Esophagus squamous epithelium (tissue), 5 donors: ENCODE measurements around the gene PIK3CG. TPM values are rescaled to one million over a fixed set of nuclear protein-coding genes. Genes with fewer than 3 reads are reported as not detected.
"Not testable (repeated sequence)": the region's sequence is repeated elsewhere in the genome, so short reads cannot be mapped to it uniquely, and the experiment has no call there.

Experiments used
- DNase-seq: peaks from one replicate; lab custom pipeline; 2025; lab: John Stamatoyannopoulos, UW
- H3K27ac ChIP-seq, 4 donors: fragments of 200-600 bp; sonication (generic); one replicate each; pipeline ENCODE4 v1.5.1; 2016 to 2019; ENCODE audit warnings: mild to moderate bottlenecking in 1 of 4
- H3K27me3 ChIP-seq, 4 donors: fragments of 200-600 bp; sonication (generic); 1 replicate in 3 of 4; 2 replicates in 1 of 4; pipeline versions ENCODE4 v1.5.1 to v1.6.0; 2017 to 2021; ENCODE audit warnings: antibody characterized with exemption in 1 of 4
- H3K36me3 ChIP-seq, 3 donors: fragments of 200-600 bp; sonication (generic); one replicate each; pipeline ENCODE4 v1.5.1; 2016 to 2019
- H3K4me1 ChIP-seq, 3 donors: fragments of 200-600 bp; sonication (generic); one replicate each; pipeline ENCODE4 v1.5.1; 2017 to 2019
- H3K4me3 ChIP-seq, 4 donors: fragments of 200-600 bp; sonication (generic); 1 replicate in 3 of 4; 2 replicates in 1 of 4; pipeline ENCODE4 v1.5.1; 2016 to 2019; ENCODE audit warnings: mild to moderate bottlenecking in 2 of 4, moderate library complexity in 1 of 4
- H3K9me3 ChIP-seq, 3 donors: fragments of 200-600 bp; sonication (generic); one replicate each; pipeline ENCODE4 v1.5.1; 2016 to 2019
- CTCF ChIP-seq, 6 experiments: fragments of 450-650 bp in 4 of 6; fragments of 200-600 bp in 2 of 6; sonication (generic) in 2 of 6; IDR thresholded peaks; one replicate each; pipeline ENCODE4 v1.5.1; 2016 to 2019; ENCODE audit warnings: antibody characterized with exemption in 6 of 6, mild to moderate bottlenecking in 4 of 6, moderate library complexity in 4 of 6
- POLR2A ChIP-seq, 4 donors: fragments of 450-650 bp; IDR thresholded peaks; one replicate each; pipeline ENCODE4 v1.6.1; 2017; ENCODE audit warnings: antibody characterized with exemption in 4 of 4, mild to moderate bottlenecking in 4 of 4, moderate library complexity in 3 of 4
- WGBS, 2 donors: methylation state at CpG; one replicate each; pipeline ENCODE4 v1.1.5; 2018; 5-methylcytosine and 5-hydroxymethylcytosine counted together
- intact Hi-C: fragments of 100-400 bp; cut with DNase I; formaldehyde crosslinking; loops from one replicate; pipeline ENCODE4 v1.15.0; 2022
- total RNA-seq, 4 donors: library from RNA; depleted of rRNA; stranded (reverse); fragments of >200 nt; gene quantifications; one replicate each; pipeline ENCODE4 v1.1.0, GENCODE V29; 2016
- donor health status: DM: yes; HTN: yes; CAD: no.

PIK3CG gene
- total RNA-seq, 4 donors from 2014 or later: 1.3 to 6.1 (median 2.5) TPM

- WGBS, 2 donors: 70 to 84% methylated on average over 4 of the region's 4 CpGs
- TF ChIP-seq CTCF (IDR thresholded peaks at IDR 0.05): no peak
- TF ChIP-seq POLR2A (IDR thresholded peaks at IDR 0.05): no peak
- H3K9me3 ChIP-seq: no peaks in the 10 kb centered on the region
- H3K36me3 ChIP-seq: no peaks in the 10 kb centered on the region
- H3K27me3 ChIP-seq: no peaks in the 10 kb centered on the region
- no peak overlapping the region for H3K27ac ChIP-seq
- intact Hi-C loops: no loop called here
- no peaks in the 10 kb centered on the region for H3K4me1 ChIP-seq
- DNase-seq: no peak
- no peak overlapping the region for H3K4me3 ChIP-seq
These were observed 44.5 kb upstream of the PIK3CG start for GRCh38 chr7:106820321-106821217.

- intact Hi-C loops: no loop called here
- H3K4me3 ChIP-seq: no peak overlapping the region
- H3K9me3 ChIP-seq: no peaks in the 10 kb centered on the region
- TF ChIP-seq POLR2A (IDR thresholded peaks at IDR 0.05): no peak
- TF ChIP-seq CTCF (IDR thresholded peaks at IDR 0.05): no peak
- no peaks in the 10 kb centered on the region for H3K36me3 ChIP-seq
- no peaks in the 10 kb centered on the region for H3K27me3 ChIP-seq
- DNase-seq: no peak
- H3K4me1 ChIP-seq: no peaks in the 10 kb centered on the region
- no peak overlapping the region for H3K27ac ChIP-seq
These were observed 41.5 kb upstream of the PIK3CG start for GRCh38 chr7:106823631-106824030.

- Histone ChIP-seq H3K27ac (no peak overlapping the region), H3K4me1 (no peaks in the 10 kb centered on the region), H3K4me3 (no peak overlapping the region), H3K9me3 (peaks cover 0 to 4% (median 0%) of the 10 kb centered on the region in 3 donors), H3K36me3 (no peaks in the 10 kb centered on the region), H3K27me3 (no peaks in the 10 kb centered on the region)
- no peak for TF ChIP-seq POLR2A (IDR thresholded peaks at IDR 0.05)
- TF ChIP-seq CTCF (IDR thresholded peaks at IDR 0.05): no peak
- 90 to 94% methylated on average over 4 of the region's 4 CpGs for WGBS, 2 donors
- intact Hi-C loops: no loop called here
- no peak for DNase-seq
These were observed 40.6 kb upstream of the PIK3CG start for GRCh38 chr7:106824458-106824857.

GRCh38 chr7:106827626-106828025 is 37.5 kb upstream of the PIK3CG start:
- no peak for DNase-seq
- Histone ChIP-seq H3K27me3 (no peaks in the 10 kb centered on the region), H3K36me3 (no peaks in the 10 kb centered on the region), H3K27ac (no peak overlapping the region), H3K9me3 (peaks cover 0 to 13% (median 0%) of the 10 kb centered on the region in 3 donors), H3K4me3 (no peak overlapping the region), H3K4me1 (no peaks in the 10 kb centered on the region)
- intact Hi-C loops: no loop called here
- WGBS, 2 donors: 64 to 75% methylated on average over 2 of the region's 2 CpGs
- no peak for TF ChIP-seq CTCF (IDR thresholded peaks at IDR 0.05)
- TF ChIP-seq POLR2A (IDR thresholded peaks at IDR 0.05): no peak

- H3K9me3 ChIP-seq: peaks cover 0 to 13% (median 0%) of the 10 kb centered on the region in 3 donors
- no peaks in the 10 kb centered on the region for H3K36me3 ChIP-seq
- no peak for TF ChIP-seq POLR2A (IDR thresholded peaks at IDR 0.05)
- TF ChIP-seq CTCF (IDR thresholded peaks at IDR 0.05): no peak
- intact Hi-C loops: no loop called here
- H3K4me3 ChIP-seq: no peak overlapping the region
- no peaks in the 10 kb centered on the region for H3K27me3 ChIP-seq
- no peaks in the 10 kb centered on the region for H3K4me1 ChIP-seq
- no peak overlapping the region for H3K27ac ChIP-seq
- DNase-seq: no peak
- whole genome bisulfite sequencing, 2 donors: 81 to 89% methylated on average over 6 to 7 of the region's 7 CpGs
These were observed 35.6 kb upstream of the PIK3CG start for GRCh38 chr7:106829496-106829895.

GRCh38 chr7:106830896-106831295 is 34.2 kb upstream of the PIK3CG start:
- H3K4me1 ChIP-seq, intact Hi-C loops, DNase-seq, H3K27me3 ChIP-seq, H3K36me3 ChIP-seq, H3K4me3 ChIP-seq, H3K27ac ChIP-seq: not testable (repeated sequence)
- peaks cover 0 to 13% (median 0%) of the 10 kb centered on the region in 3 donors for H3K9me3 ChIP-seq
- 91 to 94% methylated on average over 9 of the region's 9 CpGs for WGBS, 2 donors
